Effector CD4-positive, alpha-beta T cell (primary cell): Measurements from ENCODE around the gene MVK.
A peak's percentile ranks its signal among the peaks of the same experiment; 100 is the strongest.

Experiments
- DNase-seq: peaks from one replicate; pipeline ENCODE4 v3.0.0-alpha.2; 2020
- total RNA-seq: gene quantifications from one replicate; lab custom pipeline; 2026; lab: John Stamatoyannopoulos, UW

Gene MVK
- total RNA-seq: 18.8 reads per million, percentile 45 among the genes with 10 or more reads in this experiment

GRCh38 chr12:109573029-109573913, at the start of gene MVK, which contains the start of gene MMAB:
TSS of gene MVK (plus strand) at chr12:109573794. CDS start at chr12:109574823, 1,029 bp downstream.
TSS of gene MMAB (minus strand) at chr12:109573504. CDS start at chr12:109573480, 24 bp downstream.
- DNase-seq: peak; percentile 98

GRCh38 chr12:109524466-109525278, 48.9 kb upstream of the MVK start:
- no peak for DNase-seq

GRCh38 chr12:109525279-109525585, 48.4 kb upstream of the MVK start:
- DNase-seq: no peak

DNA sequence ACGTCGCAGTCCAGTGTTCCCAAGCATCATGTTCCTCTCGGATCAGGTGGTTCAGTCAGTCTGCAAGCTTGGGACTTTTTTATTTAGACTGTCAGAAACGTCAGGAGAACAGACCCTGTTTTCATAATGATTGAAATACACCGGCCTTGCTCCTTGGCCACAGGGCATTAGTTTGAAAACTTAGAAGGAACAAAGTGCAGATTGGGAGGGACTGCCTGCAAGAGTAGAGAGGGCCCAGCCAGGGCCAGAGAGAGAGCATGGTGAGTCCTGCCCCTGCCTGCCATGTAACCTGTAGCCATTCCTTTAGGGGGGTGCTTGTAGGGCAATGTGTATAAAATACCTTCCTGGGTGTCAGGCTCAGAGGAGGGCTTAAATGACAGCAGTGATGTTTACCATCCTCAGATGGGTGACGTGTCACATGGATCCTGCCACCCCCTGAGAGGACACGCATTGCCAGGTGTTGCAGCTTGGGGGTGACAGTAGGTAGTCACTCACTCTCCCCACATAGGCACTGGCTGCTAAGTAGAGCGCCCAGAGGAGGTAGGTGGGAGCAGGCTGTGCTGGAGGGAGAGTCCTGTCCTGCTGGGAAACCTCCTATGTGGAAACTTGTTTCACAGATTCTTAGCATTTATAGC, 46.0 kb upstream of the MVK start:
- DNase-seq: no peak

GRCh38 chr12:109529691-109530640, 43.6 kb upstream of the MVK start:
- DNase-seq: no peak

- DNase-seq: no peak
These were observed 42.2 kb upstream of the MVK start for GRCh38 chr12:109531411-109531810.

GRCh38 chr12:109532721-109533486, 40.7 kb upstream of the MVK start:
- DNase-seq: no peak

GRCh38 chr12:109533487-109533740, 40.2 kb upstream of the MVK start:
- DNase-seq: no peak

DNA sequence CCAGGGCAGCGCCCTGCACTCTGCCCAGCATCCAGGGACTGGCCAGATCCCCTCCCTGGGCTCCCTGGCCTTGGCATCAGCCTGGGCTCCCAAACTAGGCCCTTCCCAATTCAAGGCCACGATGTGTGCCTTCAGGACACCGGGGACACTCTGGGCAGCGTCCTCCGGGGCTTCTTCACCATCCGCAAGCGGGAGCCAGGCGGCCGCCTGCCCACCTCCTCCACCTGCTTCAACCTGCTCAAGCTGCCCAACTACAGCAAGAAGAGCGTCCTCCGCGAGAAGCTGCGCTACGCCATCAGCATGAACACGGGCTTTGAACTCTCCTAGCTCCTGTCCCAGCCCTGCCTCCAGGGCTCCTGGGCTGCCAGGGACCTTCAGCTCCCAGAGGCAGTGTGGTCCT, 39.1 kb upstream of the MVK start:
- DNase-seq: no peak

GRCh38 chr12:109535231-109535862, 38.2 kb upstream of the MVK start:
- DNase-seq: no peak

DNA sequence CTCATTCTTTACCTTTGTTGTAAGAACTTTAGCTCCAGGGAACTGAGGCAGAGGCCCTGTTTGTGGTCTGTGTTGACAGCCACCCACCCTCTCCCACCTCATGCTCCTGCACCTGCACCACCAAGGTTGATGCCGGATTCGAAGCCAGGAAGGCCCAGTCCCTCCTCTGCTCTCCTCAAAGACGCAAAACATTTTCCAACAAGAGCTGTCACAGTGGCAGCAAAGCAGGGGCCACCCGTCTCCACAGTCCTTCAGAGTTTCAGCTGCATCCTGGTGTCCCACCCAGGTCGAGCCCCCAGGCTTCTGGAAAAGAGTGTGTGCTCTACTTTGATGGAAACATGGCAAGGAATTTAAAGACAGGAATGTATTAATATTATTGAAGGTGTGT, 37.7 kb upstream of the MVK start:
- no peak for DNase-seq

DNA sequence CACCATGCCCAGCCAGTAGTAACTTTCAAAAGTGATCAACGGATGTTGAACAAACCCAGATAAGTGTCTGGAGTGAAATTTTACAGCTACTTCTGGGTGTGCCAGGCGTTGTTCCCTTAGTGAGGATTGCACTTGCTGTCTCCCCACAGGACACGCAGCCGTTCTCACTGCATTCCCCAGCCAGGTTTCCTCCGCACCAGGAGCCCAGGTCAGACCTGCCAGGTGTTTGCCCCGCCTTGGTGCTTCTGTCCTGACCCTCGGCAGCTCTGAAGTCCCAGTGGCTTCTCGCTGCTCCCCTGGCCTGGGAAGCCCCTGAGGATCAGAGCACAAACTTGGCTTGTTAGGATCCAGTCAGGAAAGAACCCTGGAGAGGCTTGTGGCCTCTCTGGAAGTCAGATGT, 36.5 kb upstream of the MVK start:
- no peak for DNase-seq

- no peak for DNase-seq
These were observed 35.3 kb upstream of the MVK start for GRCh38 chr12:109538191-109538863.

GRCh38 chr12:109539508-109539907, 34.1 kb upstream of the MVK start:
- no peak for DNase-seq

DNA sequence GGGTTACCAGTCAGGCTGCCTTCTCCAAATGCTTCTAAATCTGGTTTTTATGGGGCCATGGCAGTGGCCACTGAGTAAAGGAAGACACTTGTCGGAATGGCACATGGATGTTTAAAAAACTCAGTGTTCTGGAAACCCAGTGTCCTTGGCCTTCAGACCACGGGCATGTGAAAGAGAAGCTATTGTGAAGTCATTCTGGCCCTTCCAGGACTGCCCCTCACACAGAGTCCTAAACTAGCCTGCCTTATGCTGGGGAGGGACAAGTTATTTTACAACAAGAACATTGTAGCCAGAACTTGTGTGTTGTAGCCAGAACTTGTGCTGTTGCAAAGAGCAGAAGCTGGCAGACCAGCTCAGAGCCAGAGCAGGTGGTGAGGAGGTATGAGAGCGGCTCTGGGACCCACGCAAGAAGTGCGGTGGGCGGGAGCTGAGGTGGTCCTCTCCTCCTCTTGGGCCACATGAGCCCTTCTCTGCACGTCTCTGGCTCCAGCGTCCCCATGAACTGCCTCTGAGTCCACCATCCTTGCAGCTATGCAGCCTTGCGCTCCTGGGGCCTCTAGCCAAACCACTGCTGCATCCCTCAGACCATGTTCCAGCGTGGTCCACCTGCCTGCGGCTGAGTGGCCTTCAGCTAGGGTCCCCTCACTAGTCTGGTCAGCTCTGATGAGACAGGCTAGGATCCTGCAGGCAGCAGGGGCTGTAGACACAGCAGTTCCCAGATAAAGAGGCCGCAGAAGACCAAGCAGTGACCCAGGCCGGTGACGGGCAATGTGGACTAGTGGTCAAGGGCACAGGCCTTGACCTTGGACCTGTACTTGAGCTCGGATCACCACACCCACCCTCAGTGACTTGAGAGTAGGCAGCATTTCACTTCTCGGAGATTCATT, 32.8 kb upstream of the MVK start:
- no peak for DNase-seq

DNA sequence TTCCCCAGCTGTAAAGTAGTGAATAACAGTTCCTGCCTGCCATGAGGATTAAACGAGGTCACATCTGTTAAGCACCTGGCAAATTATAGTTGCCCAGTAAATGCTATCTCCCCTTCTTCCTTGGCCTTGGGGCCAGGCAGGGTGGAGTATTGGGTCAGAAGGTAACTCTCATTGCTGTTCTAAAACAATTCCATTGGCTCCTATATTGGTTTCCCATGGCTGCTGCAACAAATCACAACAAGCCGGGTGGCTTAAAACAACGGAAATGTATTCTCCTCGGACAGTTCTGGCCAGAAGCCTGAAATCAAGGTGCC, 32.2 kb upstream of the MVK start:
- DNase-seq: no peak

DNA sequence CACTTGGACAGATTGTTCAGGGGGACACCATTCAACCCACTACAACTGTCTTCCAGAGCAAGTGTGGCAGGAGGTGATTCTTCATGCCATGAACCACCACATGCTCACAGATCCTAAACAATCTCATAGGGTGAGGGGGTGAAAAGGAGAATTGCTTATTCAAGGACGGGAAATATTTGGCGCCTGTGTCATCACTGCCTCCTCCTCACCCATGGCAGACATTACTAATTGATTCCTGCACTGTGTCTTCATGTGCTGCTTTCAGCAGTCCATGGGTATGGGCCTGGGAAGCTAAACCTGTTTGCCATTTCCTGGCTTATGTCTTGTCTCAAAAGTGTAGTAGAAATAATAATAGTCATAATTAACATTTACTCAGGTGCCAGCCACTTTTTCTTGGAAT, 31.6 kb upstream of the MVK start:
- DNase-seq: no peak

- no peak for DNase-seq
These were observed 30.7 kb upstream of the MVK start for GRCh38 chr12:109542876-109543275.

DNA sequence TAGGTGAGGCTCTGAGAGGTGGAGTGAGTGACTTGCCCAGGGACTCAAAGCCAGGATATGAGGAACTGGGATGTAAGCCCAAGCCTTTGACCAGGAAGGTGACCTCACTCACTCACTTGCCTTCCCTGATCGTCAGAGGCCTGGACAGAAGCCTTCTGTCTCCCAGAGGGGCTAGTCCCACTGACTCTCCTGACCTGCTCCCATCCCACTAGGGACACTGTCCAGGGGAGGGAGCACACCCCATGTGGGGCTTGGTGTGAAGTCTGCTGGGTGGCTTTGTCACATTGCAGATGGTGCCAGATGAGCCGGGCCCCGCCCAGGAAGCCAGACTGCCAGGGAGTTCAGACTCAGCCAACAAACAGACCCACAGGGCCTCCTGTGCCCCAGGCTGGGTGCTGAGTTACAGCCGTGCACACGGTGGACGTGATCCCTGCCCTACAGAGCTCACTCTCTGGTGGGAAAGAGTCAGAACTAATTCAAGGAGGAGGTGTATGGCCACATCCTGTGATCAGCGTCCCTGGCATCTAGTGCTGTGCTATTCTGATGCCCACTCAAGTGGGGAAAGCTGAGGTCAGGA, 28.6 kb upstream of the MVK start:
- no peak for DNase-seq
